ENCODE results near the gene ERMP1.
"Not testable (repeated sequence)": the region's sequence is repeated elsewhere in the genome, so short reads cannot be mapped to it uniquely, and the experiment has no call there.

The ERMP1 gene

DNA sequence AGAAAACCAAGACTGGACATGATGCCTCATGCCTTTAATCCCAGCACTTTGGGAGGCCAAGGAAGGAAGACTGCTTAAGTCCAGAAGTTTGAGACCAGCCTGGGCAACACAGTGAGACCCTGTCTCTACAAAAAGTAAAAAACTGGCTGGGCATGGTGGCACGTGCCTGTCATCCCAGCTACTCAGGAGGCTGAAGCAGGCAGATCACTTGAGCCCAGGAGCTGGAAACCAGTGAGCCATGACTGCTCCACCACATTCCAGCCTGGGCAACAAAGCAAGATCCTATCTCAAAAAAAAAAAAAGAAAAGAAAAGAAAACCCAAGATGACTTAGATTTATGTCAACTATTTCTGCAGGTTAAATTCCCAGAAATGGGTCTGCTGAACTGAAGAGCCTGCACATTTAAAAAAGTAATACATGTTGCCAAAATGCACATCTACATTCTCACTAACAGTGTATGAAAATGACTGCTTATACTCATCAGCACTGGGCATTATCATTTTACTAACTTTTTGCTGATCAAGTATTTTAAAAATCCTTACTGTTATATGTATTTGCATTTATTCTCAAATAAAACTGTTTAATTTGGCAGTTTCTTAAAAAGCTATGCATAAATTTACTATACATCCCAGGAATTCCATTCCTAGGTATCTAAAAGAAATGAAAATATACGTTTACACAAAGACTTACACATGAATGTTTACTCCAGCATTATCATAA, 14.3 kb downstream of the ERMP1 start:
- no peak for DNase-seq

DNA sequence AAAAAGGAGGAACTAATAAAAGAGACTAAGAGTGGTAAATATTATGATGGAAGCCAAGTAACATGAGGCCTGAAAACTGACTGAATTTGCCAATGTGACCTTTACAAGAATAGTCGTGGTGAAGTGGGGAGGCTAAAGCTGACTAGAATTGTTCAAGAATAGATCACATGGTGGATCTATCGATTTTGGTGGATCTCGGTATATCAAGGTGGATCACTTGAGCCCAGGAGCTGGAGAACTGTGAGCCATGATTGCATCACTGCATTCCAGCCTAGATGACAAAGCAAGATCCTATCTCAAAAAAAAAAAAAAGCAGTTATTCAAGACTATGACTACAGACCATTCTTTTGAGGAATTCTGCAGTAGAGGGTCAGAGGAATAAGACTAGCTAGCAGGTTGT, 15.1 kb downstream of the ERMP1 start:
- DNase-seq = no peak

DNA sequence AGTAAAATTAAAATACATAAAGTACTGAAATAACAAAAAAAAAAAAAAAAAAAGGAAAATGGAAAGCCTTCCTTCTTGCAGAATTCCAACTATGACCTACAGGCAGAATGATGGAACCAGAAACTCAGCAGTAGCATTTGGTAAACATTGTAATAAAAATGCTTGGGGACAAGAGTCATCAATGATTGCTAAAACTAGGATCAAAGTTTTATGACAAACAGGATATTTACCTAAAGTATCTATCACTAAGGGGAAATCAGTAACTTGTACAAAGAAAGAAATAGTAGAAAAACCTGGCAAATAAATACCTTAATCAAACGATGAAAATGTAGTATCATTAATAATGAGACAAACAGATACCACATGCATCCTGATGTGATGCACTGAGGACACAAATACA, 17.5 kb downstream of the ERMP1 start:
- no peak for DNase-seq

GRCh38 chr9:5813824-5814223, 19.1 kb downstream of the ERMP1 start:
- no peak for DNase-seq

DNA sequence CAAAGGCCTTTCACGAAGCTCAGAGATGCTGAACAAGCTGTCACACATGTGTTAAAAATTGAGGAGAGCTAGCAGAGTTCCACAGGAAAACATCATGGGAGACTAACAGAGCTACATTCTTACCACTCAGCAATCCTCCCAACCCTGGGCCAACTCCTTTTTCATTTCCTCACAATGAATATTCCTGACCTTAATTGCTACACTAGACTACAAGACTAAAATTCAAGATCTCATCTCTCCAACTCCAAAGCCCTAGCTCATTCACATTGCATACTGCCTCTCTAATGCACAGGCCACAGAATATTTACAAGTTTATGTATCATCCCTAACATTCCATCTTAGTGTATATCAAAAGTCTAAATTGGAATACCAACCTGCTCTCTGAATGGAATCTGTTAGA, 21.2 kb downstream of the ERMP1 start:
- no peak for DNase-seq

DNA sequence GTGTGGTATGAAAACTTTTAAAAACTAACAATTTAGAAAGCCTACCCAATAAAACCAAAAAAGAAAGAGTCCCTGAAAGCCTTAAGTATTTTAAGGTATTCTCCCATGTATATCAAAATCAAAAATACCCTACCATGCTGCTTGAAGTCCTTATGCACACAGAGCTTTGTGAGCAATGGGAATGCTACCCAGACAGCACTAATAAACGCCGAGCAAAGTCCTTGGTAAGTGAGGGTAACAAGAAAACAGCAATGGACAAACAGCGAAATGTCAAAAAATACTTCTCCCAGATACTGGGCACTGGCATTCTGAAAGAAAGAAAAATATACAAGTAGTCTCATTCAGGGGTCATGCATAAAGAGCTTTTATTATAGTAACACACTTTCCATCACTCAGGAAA, 27.4 kb downstream of the ERMP1 start:
- no peak for DNase-seq

GRCh38 chr9:5801739-5802113, 31.2 kb downstream of the ERMP1 start:
- no peak for DNase-seq

DNA sequence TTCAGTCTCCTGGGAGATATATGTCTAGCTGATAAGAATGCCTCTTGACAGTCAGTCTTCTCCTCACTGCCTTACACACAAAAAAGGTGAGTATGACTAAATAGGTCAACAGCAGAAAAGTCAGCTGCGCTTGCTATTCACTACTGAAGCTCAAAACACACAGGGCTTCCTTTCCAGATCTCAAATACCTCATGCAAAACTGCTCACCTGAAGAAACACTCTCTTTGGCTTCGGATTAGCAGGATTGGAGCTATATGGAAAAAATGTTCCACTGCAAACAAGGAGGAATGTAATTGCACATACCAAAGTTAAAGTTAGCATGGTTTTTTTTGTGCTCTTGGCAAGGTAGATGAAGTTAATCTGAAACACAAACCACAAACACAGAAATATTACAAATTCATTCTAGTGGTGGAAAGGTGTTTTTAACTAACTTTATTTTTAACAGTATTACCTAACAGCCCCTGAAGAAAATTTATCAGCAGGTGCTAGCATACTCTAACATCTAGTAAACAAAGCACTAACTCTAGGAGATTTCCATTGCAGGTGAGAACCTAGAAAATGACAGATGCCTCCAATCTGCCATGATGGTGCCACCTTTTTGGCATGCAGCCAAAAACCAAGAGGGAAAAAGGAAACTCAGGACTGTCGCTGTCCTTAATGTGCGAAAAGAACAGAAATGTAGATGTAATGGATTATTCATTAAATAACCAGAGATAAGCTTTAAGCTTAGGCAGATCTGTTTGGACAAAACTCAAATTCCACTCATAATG, 31.8 kb downstream of the ERMP1 start:
- no peak for DNase-seq

- DNase-seq = not testable (repeated sequence)
Observed at GRCh38 chr9:5800378-5800777, 32.5 kb downstream of the ERMP1 start.

- no peak for DNase-seq
Observed at GRCh38 chr9:5799314-5799713, 33.6 kb downstream of the ERMP1 start.

- no peak for DNase-seq
Observed at GRCh38 chr9:5798581-5798980, 34.3 kb downstream of the ERMP1 start.

- no peak for DNase-seq
Observed at GRCh38 chr9:5796298-5796697, 36.6 kb downstream of the ERMP1 start.

DNA sequence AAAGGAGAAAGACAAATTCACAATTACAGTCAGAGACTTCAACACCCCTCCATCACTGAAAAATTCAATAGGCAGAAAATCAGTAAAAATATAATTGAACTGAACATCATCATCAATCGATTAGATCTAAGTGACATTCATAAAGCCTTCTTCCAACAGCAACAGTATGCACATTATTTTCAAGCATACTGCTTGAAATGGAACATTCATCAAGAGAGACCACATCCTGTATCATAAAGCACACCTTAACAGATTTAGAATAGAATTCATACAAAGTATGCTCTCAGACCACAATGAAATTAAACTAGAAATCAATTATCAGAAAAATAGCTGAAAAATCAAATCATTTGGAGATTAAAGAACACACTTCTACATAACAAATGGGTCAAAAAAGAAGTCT, 39.1 kb downstream of the ERMP1 start:
- DNase-seq = no peak

DNA sequence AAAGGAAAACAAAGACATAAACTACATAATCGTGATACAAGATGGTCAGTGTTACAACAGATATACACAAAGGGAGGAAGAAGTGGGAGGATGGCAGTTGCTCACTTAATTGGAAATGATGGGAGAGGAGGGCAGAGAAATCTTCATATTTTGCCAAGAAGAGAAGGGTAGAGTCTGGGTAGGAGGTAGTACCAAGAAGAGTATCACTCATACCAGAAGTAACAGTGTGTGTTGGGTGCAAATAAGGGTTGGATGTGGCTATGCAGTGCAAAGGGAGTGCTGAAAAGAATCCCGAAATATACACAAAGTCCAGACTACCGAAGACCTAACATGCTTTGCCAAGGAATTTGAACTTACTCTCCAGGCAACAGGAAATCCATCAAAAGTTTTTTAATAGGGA, 41.0 kb downstream of the ERMP1 start:
- DNase-seq = no peak

DNA sequence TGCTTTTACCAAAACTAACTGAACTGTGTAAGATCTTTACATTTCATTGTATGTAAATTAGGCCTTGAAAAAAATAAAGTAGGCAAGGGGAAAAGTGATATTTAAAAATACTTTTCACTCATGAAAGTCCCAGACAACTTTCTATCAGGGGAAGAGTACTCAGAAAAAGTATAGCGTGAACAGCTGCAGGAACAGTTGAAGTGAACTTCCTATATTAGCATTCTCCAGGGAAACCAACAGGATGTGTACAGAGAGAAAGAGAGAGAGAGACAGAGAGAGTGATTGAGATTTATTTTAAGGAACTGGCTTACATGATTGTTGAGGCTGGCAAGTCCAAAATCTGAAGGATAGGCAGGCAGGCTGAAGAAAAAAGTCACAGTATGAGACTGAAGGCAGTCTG, 42.0 kb downstream of the ERMP1 start:
- no peak for DNase-seq

GRCh38 chr9:5789489-5789888, 43.4 kb downstream of the ERMP1 start:
- no peak for DNase-seq

GRCh38 chr9:5787759-5788302, 45.1 kb downstream of the ERMP1 start:
- DNase-seq = no peak

GRCh38 chr9:5787220-5787619, 45.7 kb downstream of the ERMP1 start:
- DNase-seq = no peak

DNA sequence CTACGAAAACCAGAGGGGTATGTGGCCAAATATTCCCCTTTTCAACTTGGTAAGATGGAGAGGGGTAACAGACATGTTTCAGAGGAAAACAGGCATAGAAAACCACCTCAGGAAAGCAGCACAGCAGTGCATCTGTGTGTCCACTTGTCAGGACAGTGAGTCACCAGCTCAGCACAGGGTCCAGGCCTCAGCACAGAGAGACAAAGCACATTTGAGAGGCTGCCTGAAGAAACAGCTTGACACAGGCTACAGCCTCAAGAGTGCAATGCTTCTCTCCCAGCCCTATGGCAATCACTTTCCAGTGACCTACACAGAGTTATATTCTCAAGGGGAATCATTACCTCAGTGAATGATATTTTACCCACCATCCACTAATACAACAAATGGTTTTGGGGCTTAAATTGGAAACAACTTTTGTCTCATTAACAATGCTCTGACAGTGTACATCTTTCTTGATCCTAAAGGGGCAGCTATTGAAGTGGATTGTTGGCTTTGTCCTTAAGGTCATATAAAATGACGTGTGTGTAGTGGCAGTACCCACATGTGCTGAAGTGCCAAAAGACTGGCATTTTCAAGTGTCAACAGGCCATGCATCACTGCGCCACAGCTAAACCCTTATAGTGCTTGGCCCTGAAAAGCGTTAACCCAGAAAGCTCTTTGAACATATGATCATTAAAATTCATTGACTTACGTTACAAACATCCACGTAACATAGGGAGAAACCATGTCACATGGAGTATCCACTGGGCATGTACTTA, 46.4 kb downstream of the ERMP1 start:
- DNase-seq = no peak

- DNase-seq = no peak
Observed at GRCh38 chr9:5784526-5785315, 48.2 kb downstream of the ERMP1 start.

DNA sequence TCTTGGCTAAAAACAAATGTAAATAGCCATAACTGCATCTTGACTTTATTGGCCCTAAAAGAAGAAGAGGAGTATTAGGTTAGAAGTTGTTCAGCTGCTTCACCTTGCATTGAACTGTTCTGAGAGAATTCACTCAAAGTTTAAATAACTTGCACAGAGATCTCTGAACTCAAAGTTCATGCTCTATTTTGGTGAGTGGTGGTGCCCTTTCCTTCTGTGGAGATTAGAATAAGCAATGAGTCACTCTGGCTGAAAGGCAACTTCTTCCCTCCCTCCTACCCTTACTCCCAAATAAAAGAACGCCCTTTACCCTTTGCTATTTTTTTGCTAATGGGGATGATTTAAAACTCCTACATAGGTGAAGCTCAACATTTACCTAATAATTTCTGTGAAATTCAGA, 48.9 kb downstream of the ERMP1 start:
- DNase-seq = no peak

DNA sequence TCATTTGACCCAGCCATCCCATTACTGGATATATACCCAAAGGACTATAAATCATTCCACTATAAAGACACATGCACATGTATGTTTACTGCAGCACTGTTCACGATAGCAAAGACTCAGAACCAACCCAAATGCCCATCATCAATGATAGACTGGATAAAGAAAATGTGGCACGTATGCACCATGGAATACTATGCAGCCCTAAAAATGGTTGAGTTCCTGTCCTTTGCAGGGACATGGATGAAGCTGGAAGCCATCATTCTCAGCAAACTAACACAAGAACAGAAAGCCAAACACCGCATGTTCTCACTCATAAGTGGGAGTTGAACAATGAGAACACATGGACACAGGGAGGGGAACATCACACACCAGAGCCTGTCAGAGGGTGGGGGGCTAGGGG, 49.5 kb downstream of the ERMP1 start:
- not testable (repeated sequence) for DNase-seq

GRCh38 chr9:5779705-5780218, 53.2 kb downstream of the ERMP1 start:
- DNase-seq = not testable (repeated sequence)

Data from activated effector memory CD4-positive, alpha-beta T cell treated with Interleukin-2 at 50 U/mL for 16 hours (primary cell).